ENCODE measurements around the gene LYVE1. TPM values are rescaled to one million over a fixed set of nuclear protein-coding genes. Genes with fewer than 3 reads are reported as not detected.

The LYVE1 gene
- total RNA-seq, 1 experiment from 2014 or later, result 0.31 TPM

- CTCF ChIA-PET, result no interaction called here
- intact Hi-C loops (cut with micrococcal nuclease; ENCODE audit: unreplicated experiment) (no loop called here), in situ Hi-C loops (cut with HindIII; ENCODE audit: low pct_unique_long_range_greater_than_20kb, low sequenced_read_pairs) (no loop called here)
These were observed 4.4 kb downstream of the LYVE1 start for GRCh38 chr11:10564030-10564429.

DNA sequence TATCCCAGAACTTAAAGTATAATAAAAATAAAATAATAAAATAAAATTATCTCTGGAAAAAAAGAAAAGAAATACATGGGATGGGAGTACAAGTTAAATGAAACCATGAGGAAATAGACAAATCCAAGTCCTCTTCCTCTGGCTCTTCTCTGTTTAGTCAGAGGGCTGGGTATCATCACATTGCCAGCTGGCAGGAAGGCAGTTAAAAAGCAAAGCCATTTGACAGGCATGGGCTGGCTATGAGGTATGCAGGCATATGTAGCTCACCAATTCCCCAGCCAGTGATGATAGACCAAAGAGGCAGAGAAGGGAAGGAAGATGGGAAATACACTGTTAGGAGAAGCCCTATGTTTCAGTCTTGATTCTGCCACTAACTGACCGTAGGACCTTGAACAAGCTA lies 6.5 kb downstream of the LYVE1 start:
- Histone ChIP-seq H3K36me3 (ENCODE audit: control insufficient read depth, insufficient read depth, low read length) (no peaks in the 10 kb centered on the region), H3K4me3 (ENCODE audit: low read depth in 2 of 2, low read length in 2 of 2) (no peak overlapping the region), H3K4me1 (ENCODE audit: control insufficient read depth, insufficient read depth, low read length) (no peaks in the 10 kb centered on the region), H3K9me3 (ENCODE audit: control insufficient read depth, insufficient read depth, low read depth, low read length) (no peaks in the 10 kb centered on the region), H3K27ac (ENCODE audit: low read length) (no peak overlapping the region), H3K27me3 (ENCODE audit: control insufficient read depth, insufficient read depth, low read length) (peaks cover 9% of the 10 kb centered on the region; the same call in 1 of the 2 replicates)
- DNase-seq (ENCODE audit: low read depth, low spot score), result no peak
- no peak for TF ChIP-seq SIN3A (IDR thresholded peaks at IDR 0.05; ENCODE audit: borderline replicate concordance, insufficient read depth, low read depth, low read length)
- TF ChIP-seq, protein P1, sequence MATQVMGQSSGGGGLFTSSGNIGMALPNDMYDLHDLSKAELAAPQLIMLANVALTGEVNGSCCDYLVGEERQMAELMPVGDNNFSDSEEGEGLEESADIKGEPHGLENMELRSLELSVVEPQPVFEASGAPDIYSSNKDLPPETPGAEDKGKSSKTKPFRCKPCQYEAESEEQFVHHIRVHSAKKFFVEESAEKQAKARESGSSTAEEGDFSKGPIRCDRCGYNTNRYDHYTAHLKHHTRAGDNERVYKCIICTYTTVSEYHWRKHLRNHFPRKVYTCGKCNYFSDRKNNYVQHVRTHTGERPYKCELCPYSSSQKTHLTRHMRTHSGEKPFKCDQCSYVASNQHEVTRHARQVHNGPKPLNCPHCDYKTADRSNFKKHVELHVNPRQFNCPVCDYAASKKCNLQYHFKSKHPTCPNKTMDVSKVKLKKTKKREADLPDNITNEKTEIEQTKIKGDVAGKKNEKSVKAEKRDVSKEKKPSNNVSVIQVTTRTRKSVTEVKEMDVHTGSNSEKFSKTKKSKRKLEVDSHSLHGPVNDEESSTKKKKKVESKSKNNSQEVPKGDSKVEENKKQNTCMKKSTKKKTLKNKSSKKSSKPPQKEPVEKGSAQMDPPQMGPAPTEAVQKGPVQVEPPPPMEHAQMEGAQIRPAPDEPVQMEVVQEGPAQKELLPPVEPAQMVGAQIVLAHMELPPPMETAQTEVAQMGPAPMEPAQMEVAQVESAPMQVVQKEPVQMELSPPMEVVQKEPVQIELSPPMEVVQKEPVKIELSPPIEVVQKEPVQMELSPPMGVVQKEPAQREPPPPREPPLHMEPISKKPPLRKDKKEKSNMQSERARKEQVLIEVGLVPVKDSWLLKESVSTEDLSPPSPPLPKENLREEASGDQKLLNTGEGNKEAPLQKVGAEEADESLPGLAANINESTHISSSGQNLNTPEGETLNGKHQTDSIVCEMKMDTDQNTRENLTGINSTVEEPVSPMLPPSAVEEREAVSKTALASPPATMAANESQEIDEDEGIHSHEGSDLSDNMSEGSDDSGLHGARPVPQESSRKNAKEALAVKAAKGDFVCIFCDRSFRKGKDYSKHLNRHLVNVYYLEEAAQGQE (IDR thresholded peaks at IDR 0.05; ENCODE audit: insufficient read depth in 1 of 2, low read depth in 2 of 2, low read length in 1 of 2), result no peak
- TF ChIP-seq, protein P2, sequence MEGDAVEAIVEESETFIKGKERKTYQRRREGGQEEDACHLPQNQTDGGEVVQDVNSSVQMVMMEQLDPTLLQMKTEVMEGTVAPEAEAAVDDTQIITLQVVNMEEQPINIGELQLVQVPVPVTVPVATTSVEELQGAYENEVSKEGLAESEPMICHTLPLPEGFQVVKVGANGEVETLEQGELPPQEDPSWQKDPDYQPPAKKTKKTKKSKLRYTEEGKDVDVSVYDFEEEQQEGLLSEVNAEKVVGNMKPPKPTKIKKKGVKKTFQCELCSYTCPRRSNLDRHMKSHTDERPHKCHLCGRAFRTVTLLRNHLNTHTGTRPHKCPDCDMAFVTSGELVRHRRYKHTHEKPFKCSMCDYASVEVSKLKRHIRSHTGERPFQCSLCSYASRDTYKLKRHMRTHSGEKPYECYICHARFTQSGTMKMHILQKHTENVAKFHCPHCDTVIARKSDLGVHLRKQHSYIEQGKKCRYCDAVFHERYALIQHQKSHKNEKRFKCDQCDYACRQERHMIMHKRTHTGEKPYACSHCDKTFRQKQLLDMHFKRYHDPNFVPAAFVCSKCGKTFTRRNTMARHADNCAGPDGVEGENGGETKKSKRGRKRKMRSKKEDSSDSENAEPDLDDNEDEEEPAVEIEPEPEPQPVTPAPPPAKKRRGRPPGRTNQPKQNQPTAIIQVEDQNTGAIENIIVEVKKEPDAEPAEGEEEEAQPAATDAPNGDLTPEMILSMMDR (IDR thresholded peaks at IDR 0.05), result no peak
- no peak for TF ChIP-seq TCF7L2 (IDR thresholded peaks at IDR 0.05; ENCODE audit: low read depth, low read length)
- no peak for TF ChIP-seq POLR2AphosphoS5 (IDR thresholded peaks at IDR 0.05; ENCODE audit: low read depth, low read length)
- ChIA-PET POLR2A (no interaction called here), CTCF (no interaction called here)
- ATAC-seq, result no peak
- in situ Hi-C loops (cut with HindIII; ENCODE audit: low pct_unique_long_range_greater_than_20kb, low sequenced_read_pairs), result no loop called here
- intact Hi-C loops (cut with micrococcal nuclease; ENCODE audit: unreplicated experiment), result no loop called here
- no TSS peak for BruUV-seq (replicated peaks)

More at GRCh38 chr11:10564030-10564429, 4.4 kb downstream of the LYVE1 start:
- no peak overlapping the region for H3K4me3 ChIP-seq (ENCODE audit: low read depth in 2 of 2, low read length in 2 of 2)
- TF ChIP-seq, protein P2 (IDR thresholded peaks at IDR 0.05), result no peak
- TF ChIP-seq SIN3A (IDR thresholded peaks at IDR 0.05; ENCODE audit: borderline replicate concordance, insufficient read depth, low read depth, low read length), result no peak
- no peak for TF ChIP-seq POLR2AphosphoS5 (IDR thresholded peaks at IDR 0.05; ENCODE audit: low read depth, low read length)
- TF ChIP-seq, protein P1 (IDR thresholded peaks at IDR 0.05; ENCODE audit: insufficient read depth in 1 of 2, low read depth in 2 of 2, low read length in 1 of 2), result no peak
- no peak for TF ChIP-seq TCF7L2 (IDR thresholded peaks at IDR 0.05; ENCODE audit: low read depth, low read length)
- DNase-seq (ENCODE audit: low read depth, low spot score) (no peak), ATAC-seq (no peak)
- no peaks in the 10 kb centered on the region for H3K4me1 ChIP-seq (ENCODE audit: control insufficient read depth, insufficient read depth, low read length)
- POLR2A ChIA-PET, result no interaction called here
- peaks cover 9% of the 10 kb centered on the region; the same call in 1 of the 2 replicates for H3K27me3 ChIP-seq (ENCODE audit: control insufficient read depth, insufficient read depth, low read length)
- no peak overlapping the region for H3K27ac ChIP-seq (ENCODE audit: low read length)
- H3K9me3 ChIP-seq (ENCODE audit: control insufficient read depth, insufficient read depth, low read depth, low read length), result no peaks in the 10 kb centered on the region
- no peaks in the 10 kb centered on the region for H3K36me3 ChIP-seq (ENCODE audit: control insufficient read depth, insufficient read depth, low read length)
- BruUV-seq (replicated peaks), result no TSS peak
